Brain microvascular endothelial cell (primary cell): ENCODE measurements around the gene KCNAB3.

Experiments
- DNase-seq: peaks from one replicate; pipeline ENCODE4 v3.0.0-alpha.2; 2020
- H3K27ac ChIP-seq: fragments of 250-450 bp; sonication (Bioruptor Pico); 2 replicates; pipeline ENCODE4 v1.5.1; 2020; ENCODE audit warnings: mild to moderate bottlenecking, moderate library complexity
- H3K27me3 ChIP-seq: fragments of 250-450 bp; sonication (Bioruptor Pico); replicated peaks from 2 replicates; pipeline ENCODE4 v1.5.1; 2020; ENCODE audit warnings: mild to moderate bottlenecking
- H3K36me3 ChIP-seq: fragments of 250-450 bp; sonication (Bioruptor Pico); replicated peaks from 2 replicates; pipeline ENCODE4 v1.5.1; 2020; ENCODE audit warnings: mild to moderate bottlenecking
- H3K4me3 ChIP-seq: 2 replicates; pipeline ENCODE4 v1.5.1; 2011; ENCODE audit warnings: low read depth, mild to moderate bottlenecking, control low read depth, low read length, moderate library complexity
- CTCF ChIP-seq: IDR thresholded peaks from 2 replicates; pipeline ENCODE4 v1.5.1; 2011; ENCODE audit warnings: low read depth, mild to moderate bottlenecking, moderate library complexity, low read length, control low read depth, inconsistent platforms; ENCODE audit errors: missing control alignments
- in situ Hi-C: cut with HindIII; loops from 2 replicates; pipeline ENCODE4 v1.10.0; 2017; ENCODE audit warnings: low sequenced_read_pairs, low pct_ligation_motif_present

The KCNAB3 gene

GRCh38 chr17:7946441-7946840 lies 16.8 kb upstream of the KCNAB3 start:
- in situ Hi-C loops: no loop called here

GRCh38 chr17:7945651-7946050 lies 16.0 kb upstream of the KCNAB3 start:
- in situ Hi-C loops: no loop called here
- TF ChIP-seq CTCF: no peak
- H3K27me3 ChIP-seq: no peaks in the 10 kb centered on the region
- H3K4me3 ChIP-seq: no peak overlapping the region
- H3K27ac ChIP-seq: no peak overlapping the region
- DNase-seq: no peak
- peaks cover 61% of the 10 kb centered on the region for H3K36me3 ChIP-seq

More at GRCh38 chr17:7946441-7946840, 16.8 kb upstream of the KCNAB3 start:
- H3K27me3 ChIP-seq: no peaks in the 10 kb centered on the region
- H3K4me3 ChIP-seq: no peak overlapping the region
- no peak for DNase-seq
- H3K36me3 ChIP-seq: peaks cover 55% of the 10 kb centered on the region
- H3K27ac ChIP-seq: no peak overlapping the region
- TF ChIP-seq CTCF: no peak

- no peaks in the 10 kb centered on the region for H3K27me3 ChIP-seq
- no peak overlapping the region for H3K27ac ChIP-seq
- in situ Hi-C loops: no loop called here
- DNase-seq: no peak
- peaks cover 71% of the 10 kb centered on the region for H3K36me3 ChIP-seq
- no peak for TF ChIP-seq CTCF
- H3K4me3 ChIP-seq: no peak overlapping the region
Observed at GRCh38 chr17:7944326-7944725, 14.7 kb upstream of the KCNAB3 start.

- DNase-seq: no peak
- no peaks in the 10 kb centered on the region for H3K27me3 ChIP-seq
- in situ Hi-C loops: no loop called here
- no peak for TF ChIP-seq CTCF
- H3K27ac ChIP-seq: no peak overlapping the region
- peaks cover 64% of the 10 kb centered on the region for H3K36me3 ChIP-seq
- no peak overlapping the region for H3K4me3 ChIP-seq
Observed at GRCh38 chr17:7943291-7943690, 13.6 kb upstream of the KCNAB3 start.

- Histone ChIP-seq H3K36me3 (peaks cover 62% of the 10 kb centered on the region), H3K27ac (no peak overlapping the region), H3K27me3 (no peaks in the 10 kb centered on the region), H3K4me3 (no peak overlapping the region)
- no peak for DNase-seq
- in situ Hi-C loops: no loop called here
- TF ChIP-seq CTCF: no peak
Observed at GRCh38 chr17:7940743-7941142, 11.1 kb upstream of the KCNAB3 start.

- no peak for TF ChIP-seq CTCF
- no peak overlapping the region for H3K4me3 ChIP-seq
- H3K36me3 ChIP-seq: peaks cover 59% of the 10 kb centered on the region
- DNase-seq: no peak
- no peaks in the 10 kb centered on the region for H3K27me3 ChIP-seq
- H3K27ac ChIP-seq: no peak overlapping the region
- in situ Hi-C loops: no loop called here
Observed at GRCh38 chr17:7940034-7940433, 10.4 kb upstream of the KCNAB3 start.
